AG04450 (cell line): ENCODE measurements around the gene SHISA6. TPM values are rescaled to one million over a fixed set of nuclear protein-coding genes. Genes with fewer than 3 reads are reported as not detected.

Experiments
- CTCF ChIA-PET: fragments of 300-600, 350-600 bp; formaldehyde crosslinking; extraction: SDS; loops from one replicate; lab custom pipeline; 2022; ENCODE audit warnings: antibody characterized with exemption, inconsistent platforms; lab: Charles Lee
- POLR2A ChIA-PET: fragments of 350-600 bp; formaldehyde crosslinking; extraction: SDS; loops from one replicate; lab custom pipeline; 2021; ENCODE audit warnings: antibody characterized with exemption, inconsistent platforms; lab: Yijun Ruan, JAX
- DNase-seq: peaks from one replicate; pipeline ENCODE4 v3.0.0-alpha.2; 2011; ENCODE audit warnings: low read depth, low spot score
- H3K27ac ChIP-seq: one replicate; pipeline ENCODE4 v1.5.1; 2012; ENCODE audit warnings: low read depth, low read length, control low read depth
- H3K27me3 ChIP-seq: one replicate; pipeline ENCODE4 v1.6.0; 2012; ENCODE audit warnings: low read length; ENCODE audit not compliant: control insufficient read depth, insufficient read depth
- H3K4me3 ChIP-seq: 2 replicates; pipeline ENCODE4 v1.5.1; 2011; ENCODE audit warnings: mild to moderate bottlenecking, low read depth, low read length, control low read depth
- H3K9me3 ChIP-seq: 2 replicates; pipeline ENCODE4 v1.5.1; 2012; ENCODE audit warnings: low read length; ENCODE audit not compliant: control insufficient read depth, insufficient read depth
- CTCF ChIP-seq: IDR thresholded peaks from 2 replicates; pipeline ENCODE4 v1.5.1; 2011; ENCODE audit warnings: low read depth, low read length, control low read depth, inconsistent platforms
- polyA plus RNA-seq: library from polyadenylated mRNA; depleted of rRNA; stranded (reverse); fragments of >200 nt; gene quantifications from 2 replicates; pipeline ENCODE4 v1.2.3, GENCODE V29; 2011

Gene SHISA6
- polyA plus RNA-seq, 1 experiment = not detected

GRCh38 chr17:11349106-11349505, 108.1 kb downstream of the SHISA6 start:
- Histone ChIP-seq H3K27ac (no peak overlapping the region), H3K4me3 (no peak overlapping the region), H3K27me3 (no peaks in the 10 kb centered on the region), H3K9me3 (peaks cover 11% of the 10 kb centered on the region)
- TF ChIP-seq CTCF = no peak
- CTCF ChIA-PET = no interaction called here
- DNase-seq = no peak
- POLR2A ChIA-PET = no interaction called here

GRCh38 chr17:11351479-11351878, 110.5 kb downstream of the SHISA6 start:
- DNase-seq = no peak

GRCh38 chr17:11353601-11354000, 112.6 kb downstream of the SHISA6 start:
- no peaks in the 10 kb centered on the region for H3K27me3 ChIP-seq
- ChIA-PET CTCF (no interaction called here), POLR2A (no interaction called here)
- no peak overlapping the region for H3K4me3 ChIP-seq
- no peak overlapping the region for H3K27ac ChIP-seq
- no peak for TF ChIP-seq CTCF
- no peak for DNase-seq
- H3K9me3 ChIP-seq = peaks cover 31% of the 10 kb centered on the region

More at GRCh38 chr17:11351479-11351878, 110.5 kb downstream of the SHISA6 start:
- no peak for TF ChIP-seq CTCF
- CTCF ChIA-PET = no interaction called here
- H3K27ac ChIP-seq = no peak overlapping the region
- no peaks in the 10 kb centered on the region for H3K27me3 ChIP-seq
- POLR2A ChIA-PET = no interaction called here
- no peak overlapping the region for H3K4me3 ChIP-seq
- H3K9me3 ChIP-seq = peaks cover 19% of the 10 kb centered on the region

- POLR2A ChIA-PET = no interaction called here
- H3K27me3 ChIP-seq = no peaks in the 10 kb centered on the region
- CTCF ChIA-PET = no interaction called here
- no peak for TF ChIP-seq CTCF
- H3K9me3 ChIP-seq = peaks cover 30% of the 10 kb centered on the region
- H3K27ac ChIP-seq = no peak overlapping the region
- no peak for DNase-seq
- H3K4me3 ChIP-seq = no peak overlapping the region
Observed at GRCh38 chr17:11356371-11356770, 115.4 kb downstream of the SHISA6 start.

- no peaks in the 10 kb centered on the region for H3K27me3 ChIP-seq
- H3K4me3 ChIP-seq = no peak overlapping the region
- ChIA-PET POLR2A (no interaction called here), CTCF (no interaction called here)
- H3K27ac ChIP-seq = no peak overlapping the region
- peaks cover 14% of the 10 kb centered on the region; the same call in 1 of the 2 replicates for H3K9me3 ChIP-seq
- no peak for DNase-seq
- TF ChIP-seq CTCF = no peak
Observed at GRCh38 chr17:11363565-11364117, 122.6 kb downstream of the SHISA6 start.
